ENCODE data around the gene FAM169A.
A peak's percentile ranks its signal among the peaks of the same experiment; 100 is the strongest.
"Not testable (repeated sequence)": the region's sequence is repeated elsewhere in the genome, so short reads cannot be mapped to it uniquely, and the experiment has no call there.

Gene FAM169A

GRCh38 chr5:74882379-74883134 is 16.4 kb upstream of the FAM169A start:
- H3K36me3 Mint-ChIP-seq; H3K9me3 Mint-ChIP-seq; H3K27me3 Mint-ChIP-seq; H3K27ac Mint-ChIP-seq; ATAC-seq (ENCODE audit: low read depth); DNase-seq (ENCODE audit: low spot score in 2 of 2); H3K4me1 Mint-ChIP-seq; H3K4me3 Mint-ChIP-seq: not testable (repeated sequence)

GRCh38 chr5:74877624-74878304 is 11.6 kb upstream of the FAM169A start:
- Mint-ChIP-seq H3K9me3 (peaks cover 1% of the 10 kb centered on the region), H3K27ac (no peak overlapping the region)

GRCh38 chr5:74875994-74876791 is 10.0 kb upstream of the FAM169A start:
- no peak for DNase-seq (ENCODE audit: low spot score in 2 of 2)

More at GRCh38 chr5:74877624-74878304, 11.6 kb upstream of the FAM169A start:
- H3K27me3 Mint-ChIP-seq = no peaks in the 10 kb centered on the region
- ATAC-seq (ENCODE audit: low read depth) = no peak
- H3K4me1 Mint-ChIP-seq = no peaks in the 10 kb centered on the region
- no peak overlapping the region for H3K4me3 Mint-ChIP-seq
- no peak for DNase-seq (ENCODE audit: low spot score in 2 of 2)
- no peaks in the 10 kb centered on the region for H3K36me3 Mint-ChIP-seq

GRCh38 chr5:74873525-74874249 is 7.5 kb upstream of the FAM169A start:
- H3K4me1 Mint-ChIP-seq = no peaks in the 10 kb centered on the region
- H3K27ac Mint-ChIP-seq = no peak overlapping the region
- DNase-seq (ENCODE audit: low spot score in 2 of 2) = no peak
- no peaks in the 10 kb centered on the region for H3K27me3 Mint-ChIP-seq
- H3K36me3 Mint-ChIP-seq = no peaks in the 10 kb centered on the region
- ATAC-seq (ENCODE audit: low read depth) = no peak
- H3K4me3 Mint-ChIP-seq = no peak overlapping the region
- no peaks in the 10 kb centered on the region for H3K9me3 Mint-ChIP-seq

More at GRCh38 chr5:74875994-74876791, 10.0 kb upstream of the FAM169A start:
- no peak for ATAC-seq (ENCODE audit: low read depth)
- Mint-ChIP-seq H3K9me3 (peaks cover 1% of the 10 kb centered on the region), H3K27ac (no peak overlapping the region), H3K27me3 (no peaks in the 10 kb centered on the region), H3K4me1 (no peaks in the 10 kb centered on the region), H3K36me3 (no peaks in the 10 kb centered on the region), H3K4me3 (no peak overlapping the region)

GRCh38 chr5:74870299-74871067 is 4.3 kb upstream of the FAM169A start:
- Mint-ChIP-seq H3K27ac (no peak overlapping the region), H3K4me1 (peaks cover 6% of the 10 kb centered on the region), H3K36me3 (no peaks in the 10 kb centered on the region), H3K4me3 (no peak overlapping the region), H3K9me3 (no peaks in the 10 kb centered on the region), H3K27me3 (peaks cover under 1% of the 10 kb centered on the region)
- DNase-seq (ENCODE audit: low spot score in 2 of 2) = no peak
- no peak for ATAC-seq (ENCODE audit: low read depth)

- DNase-seq (ENCODE audit: low spot score in 2 of 2); H3K27me3 Mint-ChIP-seq; ATAC-seq (ENCODE audit: low read depth); H3K4me3 Mint-ChIP-seq; H3K4me1 Mint-ChIP-seq; H3K27ac Mint-ChIP-seq; H3K36me3 Mint-ChIP-seq; H3K9me3 Mint-ChIP-seq: not testable (repeated sequence)
These were observed 3.2 kb upstream of the FAM169A start for GRCh38 chr5:74869414-74869813.

- no peaks in the 10 kb centered on the region for H3K36me3 Mint-ChIP-seq
- H3K9me3 Mint-ChIP-seq = no peaks in the 10 kb centered on the region
- H3K27ac Mint-ChIP-seq = peak overlapping the region; percentile 83
- ATAC-seq (ENCODE audit: low read depth) (peak; percentile 6), DNase-seq (ENCODE audit: low spot score in 2 of 2) (no peak)
- peaks cover 14% of the 10 kb centered on the region for H3K4me1 Mint-ChIP-seq
- peak overlapping the region; percentile 86 for H3K4me3 Mint-ChIP-seq
- H3K27me3 Mint-ChIP-seq = peaks cover 8% of the 10 kb centered on the region
These were observed 492 bp upstream of the FAM169A start for GRCh38 chr5:74866596-74867162.

- Mint-ChIP-seq H3K36me3 (no peaks in the 10 kb centered on the region), H3K4me1 (peaks cover 16% of the 10 kb centered on the region), H3K27me3 (peaks cover 10% of the 10 kb centered on the region), H3K9me3 (no peaks in the 10 kb centered on the region), H3K4me3 (peak overlapping the region; percentile 89), H3K27ac (peak overlapping the region; percentile 90)
- ATAC-seq (ENCODE audit: low read depth) (no peak), DNase-seq (ENCODE audit: low spot score in 2 of 2) (no peak)
These were observed 857 bp downstream of the FAM169A start for GRCh38 chr5:74865256-74865803.

GRCh38 chr5:74864823-74865222 is 1.4 kb downstream of the FAM169A start:
- Mint-ChIP-seq H3K4me3 (peak overlapping the region; percentile 89), H3K4me1 (peaks cover 16% of the 10 kb centered on the region), H3K9me3 (no peaks in the 10 kb centered on the region), H3K27me3 (peaks cover 10% of the 10 kb centered on the region), H3K36me3 (no peaks in the 10 kb centered on the region), H3K27ac (no peak overlapping the region)
- DNase-seq (ENCODE audit: low spot score in 2 of 2) (no peak), ATAC-seq (ENCODE audit: low read depth) (no peak)

GRCh38 chr5:74863726-74864125 is 2.5 kb downstream of the FAM169A start:
- Mint-ChIP-seq H3K27ac (no peak overlapping the region), H3K4me3 (no peak overlapping the region), H3K4me1 (peaks cover 18% of the 10 kb centered on the region), H3K27me3 (peaks cover 10% of the 10 kb centered on the region), H3K36me3 (no peaks in the 10 kb centered on the region), H3K9me3 (no peaks in the 10 kb centered on the region)
- no peak for DNase-seq (ENCODE audit: low spot score in 2 of 2)
- no peak for ATAC-seq (ENCODE audit: low read depth)

- DNase-seq (ENCODE audit: low spot score in 2 of 2) (no peak), ATAC-seq (ENCODE audit: low read depth) (no peak)
- Mint-ChIP-seq H3K36me3 (no peaks in the 10 kb centered on the region), H3K9me3 (no peaks in the 10 kb centered on the region), H3K4me3 (no peak overlapping the region), H3K27me3 (peaks cover 10% of the 10 kb centered on the region), H3K4me1 (peaks cover 18% of the 10 kb centered on the region), H3K27ac (no peak overlapping the region)
These were observed 4.0 kb downstream of the FAM169A start for GRCh38 chr5:74862221-74862620.

GRCh38 chr5:74856975-74857374 is 9.2 kb downstream of the FAM169A start:
- not testable (repeated sequence) for H3K4me1 Mint-ChIP-seq; H3K27ac Mint-ChIP-seq; H3K27me3 Mint-ChIP-seq; H3K9me3 Mint-ChIP-seq; H3K4me3 Mint-ChIP-seq; H3K36me3 Mint-ChIP-seq; ATAC-seq (ENCODE audit: low read depth); DNase-seq (ENCODE audit: low spot score in 2 of 2)

GRCh38 chr5:74853256-74853655 is 12.9 kb downstream of the FAM169A start:
- peaks cover 9% of the 10 kb centered on the region for H3K4me1 Mint-ChIP-seq
- H3K27me3 Mint-ChIP-seq = no peaks in the 10 kb centered on the region
- H3K36me3 Mint-ChIP-seq = no peaks in the 10 kb centered on the region
- no peak for ATAC-seq (ENCODE audit: low read depth)
- no peak for DNase-seq (ENCODE audit: low spot score in 2 of 2)
- H3K27ac Mint-ChIP-seq = no peak overlapping the region
- no peak overlapping the region for H3K4me3 Mint-ChIP-seq
- no peaks in the 10 kb centered on the region for H3K9me3 Mint-ChIP-seq

Measured in memory B cell (primary cell).